A172 (cell line): ENCODE measurements around the gene ZMYND8. TPM values are rescaled to one million over a fixed set of nuclear protein-coding genes. Genes with fewer than 3 reads are reported as not detected.
"Not testable (repeated sequence)": the region's sequence is repeated elsewhere in the genome, so short reads cannot be mapped to it uniquely, and the experiment has no call there.

Experiments
- DNase-seq: peaks from one replicate; pipeline ENCODE4 v3.0.0-alpha.2; 2015; ENCODE audit warnings: low spot score
- total RNA-seq: library from RNA; depleted of rRNA; stranded (reverse); fragments of >200 nt; shearing (Covaris generic); gene quantifications from 2 replicates; pipeline ENCODE4 v1.2.3, GENCODE V29; 2014

ZMYND8 gene
- total RNA-seq, 1 experiment from 2014 or later = 22.1 TPM

DNA sequence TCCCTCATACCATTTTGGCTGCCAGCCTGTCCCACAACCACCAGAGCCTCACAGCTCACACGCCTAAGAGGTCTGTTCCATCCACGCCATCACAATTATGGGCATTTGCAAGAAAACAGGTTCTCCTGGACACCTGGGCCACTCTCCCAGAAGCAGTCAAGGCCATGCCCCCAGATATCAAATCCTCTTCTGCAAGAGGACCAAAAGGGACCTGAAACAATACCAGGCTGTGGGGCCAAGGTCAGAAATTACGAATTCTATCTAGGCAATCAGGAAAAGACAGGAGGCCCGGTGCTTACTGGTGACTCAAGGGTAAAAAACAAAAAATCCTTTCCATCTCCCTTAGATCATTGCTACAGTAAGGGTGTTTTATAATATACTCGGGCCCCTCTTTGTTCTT is 69.8 kb downstream of the ZMYND8 start:
- DNase-seq = no peak

DNA sequence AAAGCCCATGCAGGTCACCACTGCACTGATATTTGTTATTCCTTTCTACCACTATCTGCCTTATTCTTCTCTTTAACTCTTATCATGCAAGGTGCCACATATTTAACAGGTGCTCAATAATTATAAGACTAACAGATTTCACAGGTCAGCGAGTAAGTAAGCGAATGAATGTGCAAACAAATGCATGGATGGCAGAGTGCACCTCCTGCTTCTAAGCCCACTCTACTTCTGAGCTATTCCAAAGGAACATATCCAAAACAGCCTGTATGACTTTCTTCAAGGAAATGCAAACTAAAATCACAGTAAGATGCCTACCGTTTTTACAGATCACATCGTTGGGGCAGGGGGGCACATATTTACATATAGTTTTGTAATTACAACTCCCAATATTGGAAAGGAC is 71.3 kb downstream of the ZMYND8 start:
- DNase-seq = no peak

DNA sequence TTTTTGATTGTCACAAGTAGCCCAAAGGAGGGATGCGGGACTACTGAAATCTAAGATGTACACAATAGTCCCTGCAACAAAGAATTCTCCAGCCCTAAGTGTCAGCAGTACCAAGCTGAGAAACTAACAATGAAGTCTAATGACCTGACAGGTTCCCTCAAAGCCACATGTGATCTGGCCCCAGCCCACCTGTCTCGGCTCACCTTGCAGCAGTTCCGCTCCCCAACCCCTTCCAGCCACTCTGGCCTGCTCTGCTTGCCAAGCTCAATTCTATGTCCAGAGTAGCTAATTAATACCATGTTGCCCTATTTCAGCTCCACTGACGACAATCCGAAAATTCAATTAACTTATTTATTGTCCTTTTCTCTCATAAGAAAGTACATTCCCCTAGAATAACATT is 72.1 kb downstream of the ZMYND8 start:
- no peak for DNase-seq

DNA sequence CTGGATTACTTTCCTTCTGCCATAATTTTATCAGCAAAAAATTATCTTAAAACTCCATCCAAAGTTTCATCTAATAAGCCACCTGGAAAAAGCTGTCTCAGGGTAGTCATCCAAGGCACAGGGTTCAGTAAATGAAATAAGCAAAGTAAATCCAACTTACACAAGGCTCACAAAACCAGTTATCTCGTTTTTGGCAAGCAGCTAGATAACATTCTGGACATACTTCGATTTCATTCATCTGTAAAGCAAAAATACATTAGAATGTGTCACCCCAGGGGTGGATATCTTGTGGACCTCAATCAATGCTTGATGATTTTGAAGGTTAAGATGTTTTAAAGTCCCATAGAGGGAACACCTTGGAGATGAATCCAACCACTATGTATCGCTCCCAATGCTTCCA is 73.1 kb downstream of the ZMYND8 start:
- no peak for DNase-seq

DNA sequence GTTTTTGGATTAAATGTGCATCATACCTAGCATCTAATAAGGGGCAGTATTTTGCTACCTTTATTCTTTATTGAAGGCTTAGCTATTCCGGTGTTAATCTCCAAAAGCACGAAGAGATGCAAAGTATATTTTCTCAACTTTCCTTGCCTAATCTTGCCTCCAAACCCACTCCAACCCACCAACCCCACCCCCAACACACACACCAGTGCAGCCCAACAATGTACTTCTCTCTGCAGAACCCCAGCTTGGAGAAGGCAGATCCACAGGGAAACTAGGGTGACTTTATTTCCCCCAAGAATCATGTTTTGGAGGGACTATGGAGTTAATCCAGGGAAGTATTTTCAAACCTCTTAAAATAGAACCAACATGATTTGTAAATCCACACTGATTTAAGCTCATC is 73.6 kb downstream of the ZMYND8 start:
- no peak for DNase-seq

DNA sequence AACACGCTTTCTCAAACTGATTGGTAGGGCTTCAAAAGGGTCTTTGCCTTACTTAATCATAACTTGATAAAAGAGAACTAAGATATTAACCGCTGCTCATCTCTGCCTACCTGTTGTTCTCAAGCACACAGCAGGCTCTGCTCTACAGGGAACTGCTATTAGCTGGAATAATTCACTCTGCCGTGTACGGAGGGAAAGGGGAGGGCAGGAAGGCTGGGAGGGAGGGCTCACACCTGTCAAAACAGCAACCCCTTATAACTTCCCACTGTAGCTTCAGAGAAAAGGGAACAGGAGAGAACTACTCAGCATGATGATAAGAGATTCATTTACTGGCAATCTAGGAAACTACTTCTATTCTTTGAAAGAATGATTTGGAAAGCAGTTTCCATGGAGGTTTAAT is 75.1 kb downstream of the ZMYND8 start:
- DNase-seq = no peak

DNA sequence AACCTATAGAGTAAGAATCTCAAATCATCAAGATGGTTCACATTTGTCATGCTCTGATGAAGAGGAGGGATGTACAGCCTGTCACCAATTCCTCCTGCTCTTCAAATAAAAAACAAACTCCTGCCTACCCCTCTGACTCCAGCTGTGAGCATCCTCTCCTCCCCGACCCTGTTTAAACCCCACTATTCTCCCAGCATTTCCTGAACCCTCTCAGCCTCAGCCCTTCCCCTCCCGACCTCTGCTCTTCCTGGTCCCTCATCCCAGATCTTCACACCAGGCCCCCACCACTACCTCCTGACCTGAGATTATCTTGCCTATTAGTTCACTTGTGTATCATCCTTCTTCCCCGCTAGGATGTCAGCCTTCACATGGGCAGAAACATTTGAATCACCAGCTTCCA is 75.8 kb downstream of the ZMYND8 start:
- DNase-seq = no peak

DNA sequence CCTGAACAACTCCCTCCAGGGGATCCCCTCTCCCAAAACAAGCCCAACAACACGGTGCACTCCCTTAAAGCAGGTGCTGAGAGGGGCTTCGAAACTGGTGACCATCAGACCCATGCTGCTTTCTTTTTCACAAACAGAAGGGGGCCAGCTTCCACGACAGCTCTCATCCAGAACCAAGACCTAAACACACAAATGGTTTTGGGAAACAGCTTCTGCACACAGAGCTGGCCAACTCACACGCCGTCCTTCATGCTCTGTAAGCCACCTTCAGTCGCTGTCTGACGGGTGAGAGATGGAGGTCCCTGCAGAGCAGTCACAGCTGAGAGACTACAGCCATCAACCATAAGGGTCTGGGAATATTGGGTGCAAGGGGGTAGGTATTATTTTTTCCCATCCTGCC is 76.3 kb downstream of the ZMYND8 start:
- DNase-seq = no peak

DNA sequence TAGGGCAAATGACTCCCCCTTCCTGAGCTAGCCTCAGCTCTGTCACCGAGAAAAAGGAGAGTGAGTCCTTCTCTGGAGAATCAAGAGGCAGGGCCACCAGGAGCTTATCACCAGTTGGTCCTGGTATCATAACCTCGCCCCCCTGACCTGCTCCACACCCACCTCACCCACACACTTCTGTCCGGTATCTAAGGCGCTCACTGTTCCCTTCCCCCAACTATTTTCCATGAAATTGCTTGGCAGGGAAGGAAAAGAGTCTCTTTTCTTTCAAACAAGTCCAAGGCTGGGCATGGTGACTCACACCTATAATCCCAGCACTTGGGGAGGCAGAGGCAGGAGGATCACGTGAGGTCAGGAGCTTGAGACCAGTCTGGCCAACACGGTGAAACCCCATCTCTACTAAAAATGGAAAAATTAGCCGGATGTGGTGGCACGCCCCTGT is 77.6 kb downstream of the ZMYND8 start:
- peak; percentile 96 for DNase-seq

DNA sequence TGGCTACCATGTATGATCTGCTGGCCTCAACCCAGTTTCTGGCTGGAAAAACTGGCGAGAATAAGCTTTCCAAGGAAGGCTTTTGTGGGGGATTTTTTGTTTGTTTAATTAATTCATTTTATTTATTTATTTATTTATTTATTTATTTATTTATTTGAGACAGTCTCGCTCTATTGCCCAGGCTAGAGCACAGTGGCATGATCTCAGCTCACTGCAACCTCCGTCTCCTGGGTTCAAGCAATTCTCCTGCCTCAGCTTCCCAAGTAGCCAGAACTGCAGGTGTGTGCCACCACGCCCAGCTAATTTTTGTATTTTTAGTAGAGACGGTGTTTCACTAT is 79.0 kb downstream of the ZMYND8 start:
- not testable (repeated sequence) for DNase-seq

DNA sequence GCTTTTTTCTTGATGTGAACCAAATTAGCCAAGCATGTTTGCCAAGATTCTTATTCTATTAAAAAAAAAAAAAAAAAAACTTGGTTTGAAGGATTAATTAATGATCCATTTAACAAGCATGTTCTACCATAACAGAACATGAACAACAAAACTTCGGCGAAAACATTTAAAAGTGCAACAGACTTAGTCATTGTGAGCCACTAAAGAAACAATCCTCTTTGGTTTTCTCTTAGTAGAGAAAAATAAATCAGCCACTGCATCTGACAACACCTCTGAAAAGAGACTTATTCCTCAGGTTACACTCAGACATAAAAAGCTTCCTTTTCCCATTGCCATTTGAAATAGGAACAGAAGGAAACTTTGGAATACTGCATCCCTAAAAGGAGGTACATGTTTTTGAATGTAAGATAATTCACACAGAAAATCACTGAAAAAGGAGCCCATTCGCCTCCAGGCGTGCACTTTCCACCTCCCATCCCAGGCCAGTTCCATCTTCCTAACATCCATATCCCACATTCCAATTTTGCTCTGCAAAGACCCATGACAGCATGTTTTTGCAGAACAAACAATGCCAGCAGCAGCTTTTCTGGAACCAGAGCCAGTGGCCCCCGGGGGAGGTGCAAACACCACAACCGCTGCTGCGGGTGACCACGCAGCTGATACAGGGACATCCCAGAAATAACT is 79.5 kb downstream of the ZMYND8 start:
- peak; percentile 48 for DNase-seq

DNA sequence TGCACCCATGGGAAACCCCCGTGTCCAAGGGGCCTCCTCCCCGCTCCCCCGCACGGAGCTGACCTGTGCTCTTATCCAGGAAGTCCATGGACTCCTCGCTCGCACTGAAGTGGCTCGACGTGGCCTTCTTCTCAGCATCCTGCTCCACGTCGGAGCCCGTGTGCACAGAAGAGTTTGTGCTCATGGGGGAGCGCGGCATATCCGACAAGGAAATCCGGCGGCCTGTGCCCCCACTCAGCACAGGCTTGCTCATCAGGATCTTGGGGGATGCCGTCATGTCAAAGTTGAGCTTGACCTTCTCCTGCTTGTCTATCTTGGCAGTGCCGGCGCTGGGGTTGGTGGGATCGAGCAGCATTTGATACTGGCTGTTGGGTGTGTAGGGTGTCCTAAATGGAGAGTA is 80.2 kb downstream of the ZMYND8 start:
- no peak for DNase-seq

DNA sequence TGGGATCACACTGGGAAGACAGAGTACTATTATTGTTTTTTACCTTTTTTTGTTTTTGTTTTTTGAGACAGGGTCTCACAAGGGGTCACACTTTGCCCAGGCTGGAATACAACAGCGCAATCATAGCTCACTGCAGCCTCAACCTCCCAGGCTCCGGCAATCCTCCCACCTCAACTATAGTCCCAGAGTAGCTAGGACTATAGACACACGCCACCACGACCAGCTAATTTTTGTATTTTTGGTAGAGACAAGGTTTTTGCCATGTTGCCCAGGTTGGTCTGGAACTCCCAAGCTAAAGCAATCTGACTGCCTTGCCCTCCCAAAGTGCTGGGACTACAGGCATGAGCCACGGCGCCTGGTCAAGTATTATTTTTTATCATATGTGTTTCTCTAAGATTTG is 81.0 kb downstream of the ZMYND8 start:
- no peak for DNase-seq

DNA sequence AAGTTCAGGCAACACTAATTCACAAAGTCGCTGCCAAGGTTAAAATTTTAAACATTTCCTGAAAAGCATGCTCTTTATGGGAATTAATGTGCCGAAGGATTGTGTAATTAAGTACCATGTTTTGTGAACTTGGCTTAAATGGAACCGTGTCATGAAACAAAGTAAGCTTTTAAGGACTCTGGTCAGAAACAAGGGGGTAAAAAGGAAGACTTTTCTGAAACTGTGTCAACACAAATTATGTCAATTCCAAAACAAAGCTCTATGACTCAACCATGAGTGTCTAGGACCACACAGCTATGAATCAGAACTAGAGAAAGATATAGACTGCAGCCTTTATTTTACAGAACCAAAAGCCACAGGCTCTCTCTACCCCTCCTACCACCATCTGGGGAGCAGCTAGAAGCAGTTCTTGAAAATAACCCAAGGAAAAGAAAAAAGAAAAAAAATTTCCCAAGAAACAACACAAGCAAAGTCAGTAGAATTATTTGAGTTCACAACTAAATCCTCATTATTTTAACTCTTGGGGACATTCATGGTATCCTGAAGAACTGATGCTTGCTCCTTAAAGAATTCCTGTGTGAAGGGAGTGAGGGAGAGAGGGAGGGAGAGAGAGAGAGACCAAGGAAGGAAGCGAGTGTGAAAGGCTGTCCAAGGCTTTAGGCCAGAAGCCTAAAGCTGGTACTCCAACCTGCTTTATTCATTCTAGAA is 81.9 kb downstream of the ZMYND8 start:
- DNase-seq = peak; percentile 95

DNA sequence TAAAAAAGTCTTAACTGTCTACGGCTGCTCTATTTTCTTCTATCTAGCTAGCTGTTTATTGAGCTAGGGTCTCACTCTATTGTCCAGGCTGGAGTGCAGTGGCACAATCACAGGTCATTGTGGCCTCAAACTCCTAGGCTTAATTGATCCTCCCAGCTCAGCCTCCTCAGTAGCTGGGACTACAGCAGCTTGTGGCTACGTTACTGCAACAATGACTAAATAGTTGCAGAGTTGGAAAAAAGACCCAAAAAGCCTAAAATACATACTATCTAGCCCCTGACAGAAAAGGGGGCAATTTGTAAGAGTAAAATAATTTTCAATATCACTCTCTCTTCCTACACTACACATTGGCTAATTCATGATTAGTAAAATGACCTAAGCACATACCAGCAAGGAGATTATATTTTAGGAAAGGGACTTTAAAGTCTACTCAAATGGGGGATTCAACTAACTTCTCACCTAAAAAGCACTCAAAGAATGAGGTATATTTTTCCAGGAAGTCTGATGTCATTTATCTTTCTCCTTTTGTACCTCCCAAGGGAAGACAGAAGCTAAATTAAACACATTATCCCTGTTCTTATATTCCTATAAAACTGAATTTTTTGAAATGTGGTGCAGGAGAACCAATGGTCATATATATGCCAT is 82.8 kb downstream of the ZMYND8 start:
- peak; percentile 57 for DNase-seq

DNA sequence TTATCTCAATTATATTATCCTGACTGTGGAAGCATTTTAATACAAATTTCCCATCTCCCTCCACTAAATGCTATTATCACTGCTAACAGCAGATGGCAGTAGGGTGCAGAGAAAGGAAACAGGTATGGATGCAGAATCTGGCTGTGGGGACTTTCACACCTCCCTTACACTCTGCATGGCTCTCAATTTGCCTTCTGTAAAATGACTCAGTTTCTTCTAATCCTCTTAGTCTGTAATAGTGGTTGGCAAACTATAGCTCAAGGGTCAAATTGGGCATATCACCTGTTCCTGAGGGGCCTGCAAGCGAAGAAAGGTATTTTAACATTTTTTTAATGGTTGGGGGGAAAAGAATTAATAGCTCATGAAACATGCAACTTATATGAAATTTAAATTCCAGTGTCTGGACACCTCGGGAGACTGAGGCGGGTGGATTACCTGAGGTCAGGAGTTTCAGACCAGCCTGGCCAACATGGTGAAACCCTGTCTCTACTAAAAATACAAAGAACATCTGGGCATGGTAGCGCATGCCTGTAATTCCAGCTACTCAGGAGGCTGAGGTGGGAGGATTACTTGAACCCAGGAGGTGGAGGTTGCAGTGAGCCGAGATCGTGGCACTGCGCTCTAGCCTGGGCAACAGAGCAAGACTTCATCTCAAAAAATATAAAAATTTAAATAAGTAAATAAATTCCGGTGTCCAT is 83.5 kb downstream of the ZMYND8 start:
- DNase-seq = peak; percentile 77

DNA sequence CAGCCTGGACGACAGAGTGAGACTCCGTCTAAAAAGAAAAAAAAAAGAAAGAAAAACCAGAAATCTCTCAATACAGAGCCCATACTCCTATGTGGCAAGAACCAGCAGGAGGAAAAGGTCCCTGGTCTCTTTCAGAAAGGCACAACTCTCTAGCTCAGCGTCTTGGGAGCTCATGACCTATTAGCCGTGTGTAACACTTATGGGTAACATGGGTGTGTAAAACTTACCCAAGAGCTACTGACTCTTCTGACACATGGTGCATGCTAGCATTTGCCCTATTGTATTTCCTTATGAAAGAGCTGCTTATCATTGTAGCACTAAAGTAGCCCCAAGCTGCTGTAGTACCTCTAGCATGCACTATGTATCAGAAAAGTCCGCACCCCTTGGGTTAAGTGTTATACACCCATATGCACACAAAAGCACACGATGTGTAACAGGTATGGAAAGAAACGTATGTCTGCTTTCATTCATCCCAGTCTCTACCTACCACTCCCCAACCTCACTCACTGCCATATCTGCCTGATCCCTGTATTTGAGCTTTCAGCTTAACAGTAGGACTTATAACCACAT is 85.4 kb downstream of the ZMYND8 start:
- DNase-seq = no peak

DNA sequence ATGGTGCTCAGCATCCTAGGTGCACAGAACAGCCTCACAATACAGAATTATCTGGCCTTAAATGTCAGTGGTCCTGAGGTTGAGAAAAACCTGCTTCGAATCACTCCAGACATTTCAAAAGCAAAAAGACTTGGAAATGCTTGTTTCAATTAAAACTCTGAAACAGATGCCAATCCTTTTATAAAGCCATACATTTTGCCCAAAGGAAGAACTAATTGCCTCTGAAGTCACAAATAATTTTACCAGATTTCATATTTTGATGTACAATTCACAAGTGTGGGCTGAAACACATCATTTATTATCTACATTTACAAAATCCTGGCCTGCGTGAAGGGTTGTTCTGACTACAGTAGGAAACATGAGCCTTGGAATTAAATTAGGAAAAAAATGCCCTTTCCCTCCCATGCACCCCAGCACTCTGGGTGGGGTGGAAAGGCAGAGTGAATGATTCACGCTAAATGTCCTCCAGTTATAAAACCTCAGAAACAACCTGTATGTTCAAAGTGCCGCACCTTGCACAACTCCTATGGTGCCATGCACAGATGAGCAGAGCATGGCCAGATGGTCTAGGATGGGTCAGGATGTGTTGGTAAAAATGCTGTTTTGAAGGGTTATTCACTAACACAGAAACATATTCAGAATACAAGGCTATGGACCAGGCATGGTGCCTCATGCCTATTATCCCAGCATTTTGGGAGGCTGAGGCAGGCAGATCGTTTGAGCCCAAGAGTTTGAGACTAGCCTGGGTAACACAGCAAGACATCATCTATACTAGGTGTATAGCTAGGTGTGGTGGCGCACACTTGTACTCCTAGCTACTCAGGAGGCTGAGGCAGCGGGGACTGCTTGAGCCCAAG is 87.0 kb downstream of the ZMYND8 start:
- no peak for DNase-seq

DNA sequence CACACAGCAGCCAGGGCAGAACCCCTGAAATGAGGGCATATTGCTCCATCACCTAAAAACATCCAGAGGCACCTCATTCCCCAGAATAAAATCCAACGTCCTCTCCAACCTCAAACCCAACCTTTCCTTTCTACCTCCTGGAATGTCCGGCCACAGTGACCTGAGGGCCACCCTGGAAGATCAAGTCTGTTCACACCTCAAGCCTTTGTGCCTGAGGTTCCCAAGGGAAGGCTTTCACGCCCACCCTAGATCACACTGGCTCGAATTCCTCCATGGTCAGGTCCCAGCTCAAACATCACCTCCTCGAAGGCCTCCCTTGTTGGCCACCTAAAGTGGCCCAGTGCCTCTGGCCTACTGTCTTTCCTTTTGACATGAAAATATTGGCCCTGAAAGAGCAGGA is 88.9 kb downstream of the ZMYND8 start:
- no peak for DNase-seq

DNA sequence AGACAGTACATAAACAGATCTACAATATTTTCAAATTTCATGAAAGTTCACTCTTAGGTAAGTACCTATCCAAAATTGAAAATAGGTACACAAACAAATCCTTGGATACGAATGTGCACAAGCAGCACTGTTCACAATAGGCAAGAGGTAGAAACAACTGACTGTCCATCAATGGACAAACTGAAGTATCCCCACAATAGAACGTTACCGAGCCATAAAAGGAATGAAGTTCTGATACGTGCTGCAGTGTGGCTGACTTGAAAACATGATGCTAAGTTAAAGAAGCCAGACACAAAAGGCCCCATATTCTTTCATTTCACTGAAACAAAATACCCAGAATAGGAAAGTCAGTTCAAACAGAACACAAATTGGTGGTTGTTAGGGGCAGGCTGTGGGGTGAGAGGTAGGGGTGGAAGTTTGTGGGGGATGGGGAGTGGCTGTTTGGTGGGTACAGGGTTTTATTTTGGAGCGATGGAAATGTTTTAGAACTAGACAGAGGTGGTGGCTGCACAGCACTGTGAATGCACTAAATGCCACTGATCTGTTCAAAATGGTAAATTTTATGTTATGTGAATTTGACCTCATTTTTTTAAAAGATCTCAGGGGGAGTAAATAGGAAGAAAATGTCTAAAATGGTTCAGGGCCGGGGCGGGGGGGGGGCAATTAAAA is 89.5 kb downstream of the ZMYND8 start:
- DNase-seq = no peak

DNA sequence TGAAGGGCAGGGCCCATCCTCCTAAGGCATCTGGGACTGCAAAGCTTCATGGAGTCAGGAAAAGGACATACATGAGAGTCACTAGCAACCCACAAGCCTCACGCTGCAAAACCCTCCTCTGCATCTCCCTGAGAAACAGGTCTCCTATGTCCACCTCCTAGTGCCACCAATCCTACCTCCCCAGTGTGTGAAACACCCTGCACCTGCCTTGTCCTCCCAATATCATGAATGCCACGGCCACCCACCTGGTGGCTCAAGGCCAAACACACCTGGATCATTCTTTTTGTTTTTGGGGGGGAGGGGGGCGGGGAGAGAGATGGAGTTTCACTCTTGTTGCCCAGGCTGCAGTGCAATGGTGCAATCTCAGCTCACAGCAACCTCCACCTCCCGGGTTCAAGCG is 90.5 kb downstream of the ZMYND8 start:
- DNase-seq = no peak
